ENCODE measurements around the gene FCRL6.

The FCRL6 gene

GRCh38 chr1:159838715-159839114 is 36.6 kb downstream of the FCRL6 start:
- no peak for DNase-seq

GRCh38 chr1:159839116-159839849 is 37.1 kb downstream of the FCRL6 start:
- DNase-seq, result no peak

- no peak for DNase-seq
Observed at GRCh38 chr1:159841749-159842148, 39.6 kb downstream of the FCRL6 start.

- DNase-seq, result no peak
Observed at GRCh38 chr1:159843459-159843858, 41.3 kb downstream of the FCRL6 start.

- DNase-seq, result no peak
Observed at GRCh38 chr1:159845751-159846629, 43.8 kb downstream of the FCRL6 start.

- DNase-seq, result no peak
Observed at GRCh38 chr1:159847231-159847630, 45.1 kb downstream of the FCRL6 start.

- no peak for DNase-seq
Observed at GRCh38 chr1:159848326-159848725, 46.2 kb downstream of the FCRL6 start.

GRCh38 chr1:159849626-159850366 is 47.6 kb downstream of the FCRL6 start:
- DNase-seq, result no peak

- no peak for DNase-seq
Observed at GRCh38 chr1:159851407-159851806, 49.2 kb downstream of the FCRL6 start.

- no peak for DNase-seq
Observed at GRCh38 chr1:159853417-159854115, 51.4 kb downstream of the FCRL6 start.

- no peak for DNase-seq
Observed at GRCh38 chr1:159854116-159854692, 52.0 kb downstream of the FCRL6 start.

- no peak for DNase-seq
Observed at GRCh38 chr1:159854693-159855192, 52.6 kb downstream of the FCRL6 start.

GRCh38 chr1:159855709-159856108 is 53.5 kb downstream of the FCRL6 start:
- no peak for DNase-seq

- DNase-seq, result no peak
Observed at GRCh38 chr1:159856576-159856975, 54.4 kb downstream of the FCRL6 start.

- no peak for DNase-seq
Observed at GRCh38 chr1:159857889-159858288, 55.7 kb downstream of the FCRL6 start.

GRCh38 chr1:159859767-159860322 is 57.7 kb downstream of the FCRL6 start:
- DNase-seq, result no peak

GRCh38 chr1:159860456-159860855 is 58.3 kb downstream of the FCRL6 start:
- no peak for DNase-seq

GRCh38 chr1:159861218-159861617 is 59.1 kb downstream of the FCRL6 start:
- no peak for DNase-seq

GRCh38 chr1:159862031-159862430 is 59.9 kb downstream of the FCRL6 start:
- no peak for DNase-seq

- DNase-seq, result no peak
Observed at GRCh38 chr1:159862557-159862956, 60.4 kb downstream of the FCRL6 start, which contains the start of gene VSIG8. Gene VSIG8 (minus strand): TSS chr1:159862657. CDS start chr1:159862521, 136 bp downstream.

GRCh38 chr1:159864262-159864661 is 62.1 kb downstream of the FCRL6 start:
- no peak for DNase-seq
